ENCODE measurements around the gene SEZ6.
A peak's percentile ranks its signal among the peaks of the same experiment; 100 is the strongest.
"Not testable (repeated sequence)": the region's sequence is repeated elsewhere in the genome, so short reads cannot be mapped to it uniquely, and the experiment has no call there.

Gene SEZ6

GRCh38 chr17:28941251-28941650 is 64.6 kb downstream of the SEZ6 start:
- DNase-seq (ENCODE audit: extremely low read depth in 1 of 2, low read depth in 1 of 2), result no peak

GRCh38 chr17:28940675-28941074 is 65.2 kb downstream of the SEZ6 start:
- DNase-seq (ENCODE audit: extremely low read depth in 1 of 2, low read depth in 1 of 2), result no peak

GRCh38 chr17:28940142-28940541 is 65.7 kb downstream of the SEZ6 start:
- no peak for DNase-seq (ENCODE audit: extremely low read depth in 1 of 2, low read depth in 1 of 2)

GRCh38 chr17:28938552-28938951 is 67.3 kb downstream of the SEZ6 start:
- DNase-seq (ENCODE audit: extremely low read depth in 1 of 2, low read depth in 1 of 2), result no peak

DNA sequence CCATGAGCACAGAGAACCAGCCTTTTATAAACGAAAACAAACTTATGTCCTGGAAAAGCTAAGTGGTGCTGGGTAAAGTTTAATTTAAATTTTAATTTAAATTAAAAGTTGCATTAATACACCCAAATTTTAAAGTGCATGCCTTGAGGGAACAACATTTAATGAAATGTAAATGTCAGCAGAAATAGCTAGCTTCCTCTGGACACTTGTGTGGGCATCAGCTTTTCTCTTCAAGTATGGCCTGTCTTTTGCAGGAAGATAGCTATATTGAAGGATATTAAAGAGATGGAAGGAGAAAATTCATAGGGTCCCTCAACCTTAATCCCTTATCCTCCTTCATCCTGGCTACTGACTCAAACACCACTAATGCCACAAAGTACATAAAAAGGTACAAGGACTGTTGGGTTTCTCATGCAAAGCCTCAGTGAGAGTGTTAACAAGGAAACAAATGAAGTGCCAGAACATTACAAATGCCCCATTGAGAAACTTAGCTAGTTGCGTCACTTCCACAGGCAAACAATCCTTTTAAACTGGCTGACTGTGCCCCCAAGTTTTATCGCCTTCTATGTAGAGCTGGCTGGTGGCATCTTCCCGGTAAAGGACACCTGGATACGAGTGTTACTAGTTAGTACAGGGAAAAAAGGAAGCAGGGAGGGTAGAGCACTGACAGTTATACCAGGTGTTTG is 68.6 kb downstream of the SEZ6 start:
- DNase-seq (ENCODE audit: extremely low read depth in 1 of 2, low read depth in 1 of 2), result no peak

- DNase-seq (ENCODE audit: extremely low read depth in 1 of 2, low read depth in 1 of 2), result no peak
These were observed 69.9 kb downstream of the SEZ6 start for GRCh38 chr17:28935744-28936460.

GRCh38 chr17:28934508-28934907 is 71.3 kb downstream of the SEZ6 start:
- not testable (repeated sequence) for DNase-seq (ENCODE audit: extremely low read depth in 1 of 2, low read depth in 1 of 2)

DNA sequence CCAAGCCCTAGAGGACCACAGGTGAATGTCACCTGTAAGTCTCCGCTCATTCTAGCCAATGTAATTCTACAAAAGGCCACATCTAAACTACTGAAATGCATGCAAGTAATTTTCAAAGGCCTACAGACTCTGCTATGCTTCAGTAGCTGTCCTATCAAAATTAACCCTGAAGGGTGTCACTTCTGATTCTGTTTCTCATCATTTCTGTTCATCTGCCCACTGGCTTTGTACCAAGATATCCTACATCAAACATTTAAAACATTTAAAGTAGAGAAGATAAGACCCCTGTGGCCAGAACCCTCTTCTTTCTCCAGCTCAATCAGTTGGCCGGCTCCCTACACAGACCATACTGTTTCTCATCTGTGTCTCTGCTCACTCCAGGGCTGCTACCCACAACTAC is 76.0 kb downstream of the SEZ6 start:
- no peak for DNase-seq (ENCODE audit: extremely low read depth in 1 of 2, low read depth in 1 of 2)

- DNase-seq (ENCODE audit: extremely low read depth in 1 of 2, low read depth in 1 of 2), result peak in 1 of 2 donors; percentile 42
These were observed 77.8 kb downstream of the SEZ6 start for GRCh38 chr17:28928061-28928460.

- DNase-seq (ENCODE audit: extremely low read depth in 1 of 2, low read depth in 1 of 2), result no peak
These were observed 79.0 kb downstream of the SEZ6 start for GRCh38 chr17:28926786-28927185.

DNA sequence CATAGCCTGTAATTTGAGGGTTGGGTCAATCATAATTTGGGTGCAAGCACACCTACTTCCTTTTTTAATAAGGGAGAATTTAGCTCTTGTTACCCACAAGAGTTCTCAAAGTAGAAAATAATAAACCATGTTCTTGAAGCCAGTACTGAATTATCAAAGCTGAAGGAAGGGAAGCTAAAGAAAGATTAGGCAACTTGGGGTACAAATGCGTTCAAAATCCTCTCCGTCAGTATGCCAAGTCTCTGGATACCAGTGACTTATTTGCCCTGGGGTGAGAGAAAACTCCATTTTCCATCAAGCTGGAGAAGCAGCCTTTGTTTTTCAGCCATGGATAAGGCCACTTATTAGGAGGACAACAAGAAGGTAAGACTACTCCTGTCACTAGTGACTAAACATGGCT is 79.5 kb downstream of the SEZ6 start:
- DNase-seq (ENCODE audit: extremely low read depth in 1 of 2, low read depth in 1 of 2), result no peak

DNA sequence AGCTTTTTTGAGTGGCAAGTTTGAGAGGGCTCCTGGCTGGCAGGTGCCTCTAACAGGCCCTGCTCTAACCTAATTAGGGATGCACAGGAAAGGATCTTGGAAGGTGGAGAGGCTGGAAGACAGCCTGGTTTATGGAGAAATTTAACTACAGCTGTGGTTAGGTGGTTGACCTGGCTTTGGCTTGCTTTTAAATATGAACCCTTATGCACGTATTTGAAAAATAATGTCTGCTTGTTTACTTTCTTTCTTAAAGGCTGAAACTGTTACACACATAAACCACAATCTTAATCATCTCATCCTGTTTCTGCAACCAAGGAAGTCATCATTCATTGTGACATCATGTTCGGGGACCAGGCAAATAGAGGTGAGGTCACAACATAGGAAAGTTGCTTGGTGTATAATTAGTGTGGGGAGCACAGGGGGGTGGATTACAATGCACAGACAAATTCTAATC is 79.9 kb downstream of the SEZ6 start:
- peak in 1 of 2 donors; percentile 19 for DNase-seq (ENCODE audit: extremely low read depth in 1 of 2, low read depth in 1 of 2)

DNA sequence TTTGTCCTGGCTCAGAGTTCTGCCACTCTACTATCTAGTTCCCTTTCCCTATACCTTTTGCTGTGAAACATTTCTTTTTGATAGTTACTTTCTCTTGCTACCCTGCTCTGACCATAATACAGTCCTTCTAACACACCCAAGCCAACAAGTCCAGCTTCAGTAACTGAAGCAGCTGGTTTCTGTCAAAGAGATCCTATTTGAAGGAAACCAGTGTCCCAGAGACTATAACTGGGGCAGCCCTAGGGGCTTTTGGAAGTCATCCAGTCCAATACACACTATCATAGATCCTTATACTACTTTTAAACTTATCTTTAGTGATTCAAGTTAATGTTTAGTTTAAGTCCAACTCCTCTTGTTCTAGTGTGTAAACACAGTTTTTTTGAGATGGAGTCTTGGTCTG is 85.6 kb downstream of the SEZ6 start:
- DNase-seq (ENCODE audit: extremely low read depth in 1 of 2, low read depth in 1 of 2), result no peak

DNA sequence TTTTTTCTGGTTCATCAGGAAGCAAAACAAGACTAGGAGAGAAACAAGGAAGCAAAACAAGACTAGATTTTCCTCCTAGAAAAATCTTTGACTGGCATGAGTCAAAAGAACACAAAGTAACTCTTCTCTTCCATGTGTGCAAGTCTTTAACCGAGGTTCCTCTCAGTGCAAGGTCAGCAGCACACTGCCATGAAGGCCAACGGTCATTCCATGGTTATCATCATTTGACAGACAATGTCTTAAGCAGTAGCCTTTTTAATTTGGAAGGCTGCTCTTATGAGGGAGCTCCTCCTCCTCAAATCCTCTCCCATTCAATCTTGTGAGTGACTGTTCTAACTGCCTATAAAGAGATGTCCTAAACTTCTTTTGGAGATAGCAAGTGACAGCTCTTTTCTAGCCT is 87.5 kb downstream of the SEZ6 start:
- DNase-seq (ENCODE audit: extremely low read depth in 1 of 2, low read depth in 1 of 2), result no peak

- no peak for DNase-seq (ENCODE audit: extremely low read depth in 1 of 2, low read depth in 1 of 2)
These were observed 88.4 kb downstream of the SEZ6 start for GRCh38 chr17:28917465-28917864.

DNA sequence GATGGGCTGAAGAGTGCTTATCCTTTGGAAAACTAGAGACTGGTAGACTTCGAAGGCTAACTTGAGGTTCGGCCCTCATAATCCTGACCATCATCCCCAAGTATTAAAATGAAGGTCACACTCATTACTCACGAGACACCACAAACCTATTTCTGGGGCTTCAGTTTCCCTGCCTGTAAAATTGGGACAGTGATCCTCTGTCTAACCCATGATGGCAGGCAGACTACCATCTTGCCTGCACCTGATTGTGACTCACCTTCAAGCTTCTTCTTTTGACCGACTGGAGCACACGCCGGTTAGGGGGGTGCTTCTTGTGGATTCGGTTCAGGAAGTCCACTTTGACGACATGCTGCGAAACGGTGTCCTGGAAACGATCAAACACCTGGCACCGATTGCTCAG is 88.8 kb downstream of the SEZ6 start:
- DNase-seq (ENCODE audit: extremely low read depth in 1 of 2, low read depth in 1 of 2), result no peak

GRCh38 chr17:28916302-28916934 is 89.4 kb downstream of the SEZ6 start:
- no peak for DNase-seq (ENCODE audit: extremely low read depth in 1 of 2, low read depth in 1 of 2)

DNA sequence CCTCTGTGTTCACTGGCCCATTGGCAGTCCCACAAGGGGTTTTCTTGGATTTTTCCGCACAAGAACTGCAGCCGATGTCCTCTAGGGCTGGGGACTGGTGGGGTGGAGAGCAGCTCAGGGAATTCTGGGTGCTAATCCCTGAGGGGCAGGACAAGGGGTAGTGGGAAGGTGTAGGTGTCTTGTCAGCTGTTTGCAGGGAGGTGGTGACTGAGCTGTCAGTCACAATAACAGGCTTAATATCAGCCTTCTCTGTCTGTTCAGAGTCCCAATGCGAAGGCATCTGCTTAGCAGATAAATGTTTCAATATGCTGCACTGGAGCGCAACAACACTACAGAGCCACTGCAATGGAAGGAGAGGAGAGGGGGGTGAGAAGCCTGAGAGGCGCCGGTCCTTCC is 92.9 kb downstream of the SEZ6 start:
- DNase-seq (ENCODE audit: extremely low read depth in 1 of 2, low read depth in 1 of 2), result no peak

GRCh38 chr17:28912281-28912937 is 93.4 kb downstream of the SEZ6 start:
- no peak for DNase-seq (ENCODE audit: extremely low read depth in 1 of 2, low read depth in 1 of 2)

DNA sequence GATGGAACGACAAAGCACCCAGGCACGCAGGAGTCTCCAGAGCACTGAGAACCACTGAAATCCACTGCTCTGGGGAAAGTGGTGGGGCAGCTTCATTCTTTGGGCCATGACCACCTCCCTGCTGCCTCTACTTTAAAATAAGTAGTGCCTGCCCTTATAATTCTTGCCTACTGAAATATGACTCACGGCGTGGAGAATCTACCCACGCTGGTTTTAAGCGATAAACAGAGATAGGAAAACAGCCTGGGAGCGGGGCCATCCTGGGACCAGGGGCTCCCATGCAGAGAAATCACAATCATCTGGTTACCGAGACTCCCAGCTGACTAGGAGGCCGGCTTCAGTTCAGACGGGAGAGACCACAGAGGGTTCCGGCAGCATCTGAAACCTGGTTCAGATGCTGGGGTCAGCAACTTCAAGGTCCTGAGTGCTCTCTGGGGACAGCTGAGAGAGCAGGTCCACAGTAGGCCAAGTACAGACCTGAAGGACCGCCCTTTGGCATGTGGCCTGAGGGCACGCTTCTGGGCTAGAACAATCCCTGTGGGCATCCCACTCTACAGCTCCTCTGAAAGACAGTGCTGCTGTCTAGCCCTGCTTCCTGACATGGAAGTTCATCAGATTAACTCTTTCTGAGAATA is 94.3 kb downstream of the SEZ6 start:
- DNase-seq (ENCODE audit: extremely low read depth in 1 of 2, low read depth in 1 of 2), result no peak

GRCh38 chr17:28910534-28910933 is 95.3 kb downstream of the SEZ6 start:
- no peak for DNase-seq (ENCODE audit: extremely low read depth in 1 of 2, low read depth in 1 of 2)

Data from stimulated activated CD8-positive, alpha-beta memory T cell treated with anti-CD3 and anti-CD28 coated beads, Interleukin-7, amount 100 ng/mL, for 48 hours (primary cell).